HG03442 (cell line): ENCODE data around the gene CACNA1C.

ENCODE experiments used
- ATAC-seq: cut with Tn5 transposase; IDR thresholded peaks from one replicate; pipeline ENCODE4 v1.9.1; 2021; ENCODE audit warnings: mild to moderate bottlenecking, moderate library complexity; ENCODE audit not compliant: unreplicated experiment

The CACNA1C gene

GRCh38 chr12:2306735-2307134 is 253.9 kb downstream of the CACNA1C start:
- ATAC-seq, result no peak

GRCh38 chr12:2307550-2307949 is 254.8 kb downstream of the CACNA1C start:
- no peak for ATAC-seq

GRCh38 chr12:2309647-2310046 is 256.9 kb downstream of the CACNA1C start:
- ATAC-seq, result no peak

DNA sequence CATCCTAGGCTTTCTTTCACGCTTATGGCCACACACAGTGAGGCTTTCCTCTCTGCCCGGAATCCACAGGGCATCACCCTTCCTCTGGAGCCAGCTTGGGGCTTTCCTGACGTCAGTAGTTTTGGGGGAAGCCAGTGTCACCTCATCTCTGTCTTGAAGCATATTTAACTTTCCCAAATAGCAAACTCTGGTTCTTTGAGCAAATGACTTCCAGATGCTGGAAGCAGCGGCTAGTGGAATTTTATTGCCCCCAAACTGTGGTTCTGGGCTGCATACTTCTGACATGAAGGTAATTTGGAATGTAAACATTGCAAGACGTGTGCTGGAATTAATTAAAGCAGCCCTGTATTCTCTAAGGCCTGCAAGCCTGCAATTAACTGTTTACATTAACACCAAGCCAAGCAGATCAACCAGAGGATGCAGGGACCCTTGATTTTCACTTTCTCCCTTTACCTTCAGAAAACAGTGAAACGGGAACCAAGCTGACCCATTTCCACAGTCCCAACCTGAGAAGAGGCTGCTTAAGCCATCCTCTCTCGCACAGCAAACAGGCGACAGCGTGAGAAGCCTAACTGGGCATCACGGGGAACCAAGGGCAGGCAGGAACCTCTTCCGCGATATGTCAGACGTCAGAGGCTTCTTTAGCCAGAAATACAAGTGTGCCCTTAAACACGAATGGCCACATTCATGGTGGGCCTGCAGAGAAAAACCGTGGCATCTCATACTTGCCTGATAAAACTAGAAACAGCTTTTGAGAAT is 258.4 kb downstream of the CACNA1C start:
- no peak for ATAC-seq

DNA sequence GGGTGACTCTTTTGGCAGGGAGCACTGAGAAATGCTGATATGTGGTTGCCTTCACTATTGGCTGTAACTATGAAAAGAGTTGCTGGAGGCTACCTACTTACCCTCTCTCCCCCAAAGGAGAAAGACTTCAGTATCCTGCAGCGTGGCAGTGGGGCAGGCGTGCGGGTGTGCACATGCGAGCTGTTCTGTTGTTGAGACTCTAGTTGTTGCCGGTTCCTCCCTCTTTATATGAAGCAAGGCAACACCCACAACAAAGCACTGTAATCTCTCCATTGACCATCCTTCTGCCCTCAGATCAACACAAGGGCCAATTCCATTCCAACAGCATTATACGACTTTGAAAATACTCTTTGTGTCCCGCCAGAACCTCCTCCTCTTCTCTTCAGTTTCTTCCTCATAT is 259.4 kb downstream of the CACNA1C start:
- no peak for ATAC-seq

DNA sequence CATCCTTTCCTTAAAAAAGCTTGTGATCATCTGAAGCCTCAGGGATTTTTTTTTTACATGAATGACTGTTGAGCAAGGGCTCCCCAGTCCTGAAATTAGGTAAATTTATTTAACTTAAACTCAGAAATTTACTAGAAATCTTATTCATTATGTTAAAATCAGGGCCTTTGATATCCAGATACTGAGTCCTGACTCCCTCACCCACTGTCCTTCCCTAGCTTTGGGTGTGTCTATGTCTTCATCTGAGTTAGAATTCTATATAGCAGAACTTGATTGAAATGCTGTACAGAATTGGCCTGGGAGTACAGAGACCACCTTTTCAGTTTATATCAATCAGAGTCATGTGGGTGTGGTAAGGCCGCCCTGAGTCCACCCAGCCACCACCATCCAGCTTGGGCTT is 260.0 kb downstream of the CACNA1C start:
- ATAC-seq, result no peak

DNA sequence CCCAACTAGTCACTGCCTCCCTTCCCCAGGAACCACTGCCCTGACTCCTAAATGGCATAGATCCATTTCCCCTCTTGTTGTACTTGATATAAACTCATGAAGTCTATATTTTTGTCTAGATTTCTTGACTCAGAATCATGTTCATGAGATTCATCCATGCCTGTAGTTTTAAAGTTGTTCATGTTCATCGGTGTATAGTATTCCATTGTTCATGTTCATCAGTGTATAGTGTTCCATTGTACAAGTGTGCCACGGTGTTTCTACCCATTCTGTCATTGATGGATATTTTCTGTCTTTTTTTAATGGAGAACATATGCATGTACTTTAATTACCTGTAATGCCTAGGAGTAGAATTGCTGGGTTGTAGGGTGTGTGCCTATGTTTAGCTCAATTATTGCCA is 261.7 kb downstream of the CACNA1C start:
- no peak for ATAC-seq

DNA sequence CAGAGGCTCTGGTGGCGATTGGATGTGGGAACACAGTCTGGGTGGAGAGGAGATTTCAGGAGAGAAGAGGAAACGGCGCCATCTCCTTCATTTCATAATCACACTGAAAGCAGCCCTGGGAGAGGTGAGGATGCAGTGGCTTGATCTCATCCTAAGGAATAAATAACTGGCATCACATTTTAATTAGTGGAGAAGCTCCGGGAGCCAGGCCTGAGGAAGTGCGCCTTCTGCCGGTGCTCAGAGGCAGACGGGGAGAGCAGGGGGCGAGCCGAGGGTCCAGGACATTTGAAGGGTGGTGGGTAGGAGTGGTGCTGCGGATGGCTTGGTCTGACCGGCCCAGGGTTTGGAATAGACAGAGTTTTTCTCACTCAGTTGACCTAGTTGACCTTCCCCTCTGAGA is 265.0 kb downstream of the CACNA1C start:
- ATAC-seq, result no peak

DNA sequence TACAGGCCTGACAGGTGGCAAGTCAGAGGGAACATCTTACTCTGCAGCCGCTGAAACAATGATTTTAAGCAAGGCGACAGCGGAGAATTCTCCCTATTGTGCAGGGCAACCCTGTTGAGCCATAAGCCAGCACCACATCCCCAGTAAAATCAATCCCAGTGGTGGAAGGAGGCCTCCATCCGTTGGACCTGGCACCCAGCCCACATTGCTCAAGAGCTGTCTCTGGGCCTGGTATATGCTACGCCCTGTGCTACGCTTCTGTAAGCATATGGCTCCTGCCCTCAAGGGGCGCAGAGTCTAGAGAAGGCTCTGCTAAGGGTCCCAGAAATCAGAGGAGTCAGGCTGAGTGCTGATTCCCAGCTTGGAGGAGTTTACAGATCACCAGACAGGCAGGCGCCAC is 265.5 kb downstream of the CACNA1C start:
- ATAC-seq, result no peak

DNA sequence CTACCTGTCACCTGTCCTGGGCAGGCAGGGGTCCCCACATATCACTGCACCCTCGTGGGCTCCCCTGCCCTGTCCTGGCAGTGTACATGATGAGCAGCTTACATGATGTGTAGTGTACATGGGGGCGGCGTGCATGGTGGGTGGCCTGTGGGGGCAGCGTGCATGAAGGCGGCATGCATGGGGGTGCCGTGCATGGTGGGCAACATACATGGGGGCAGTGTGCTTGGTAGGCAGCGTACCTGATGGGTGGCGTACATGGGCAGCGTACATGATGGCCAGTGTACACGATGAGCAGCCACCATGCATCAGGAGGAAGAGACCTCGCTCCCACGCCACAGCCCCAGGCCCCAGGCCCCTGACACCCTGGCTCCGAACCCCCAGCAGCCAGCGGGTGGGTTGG is 266.3 kb downstream of the CACNA1C start:
- ATAC-seq, result no peak

GRCh38 chr12:2319737-2320506 is 267.1 kb downstream of the CACNA1C start:
- ATAC-seq, result no peak

- ATAC-seq, result no peak
Measured at GRCh38 chr12:2320841-2321240, 268.1 kb downstream of the CACNA1C start.

- ATAC-seq, result no peak
Measured at GRCh38 chr12:2322554-2323120, 269.9 kb downstream of the CACNA1C start.

- no peak for ATAC-seq
Measured at GRCh38 chr12:2323532-2324255, 270.9 kb downstream of the CACNA1C start.

DNA sequence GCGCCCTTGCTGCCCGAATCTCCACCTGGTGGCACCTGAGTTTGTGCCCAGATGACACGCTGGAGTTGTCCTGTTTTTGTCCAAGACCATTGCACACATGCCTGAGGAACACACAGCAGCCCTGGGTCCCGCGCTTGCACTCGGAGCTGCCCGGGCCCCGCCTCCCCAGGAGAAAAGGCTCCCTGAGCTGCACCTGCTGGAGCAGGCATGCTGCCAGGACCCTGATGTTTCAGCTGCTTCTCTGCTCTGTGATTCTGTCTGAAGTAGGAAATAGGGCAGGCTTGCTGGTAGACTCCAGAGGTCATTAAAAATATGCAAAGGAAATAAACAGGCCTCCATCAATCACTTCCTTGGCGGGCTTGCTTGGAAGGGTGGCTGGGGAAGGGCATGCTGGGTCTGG is 271.6 kb downstream of the CACNA1C start:
- no peak for ATAC-seq

- ATAC-seq, result no peak
Measured at GRCh38 chr12:2325519-2325918, 272.7 kb downstream of the CACNA1C start.

GRCh38 chr12:2326470-2326869 is 273.7 kb downstream of the CACNA1C start:
- no peak for ATAC-seq

- no peak for ATAC-seq
Measured at GRCh38 chr12:2328661-2329060, 275.9 kb downstream of the CACNA1C start.

GRCh38 chr12:2329661-2330210 is 276.9 kb downstream of the CACNA1C start:
- no peak for ATAC-seq

DNA sequence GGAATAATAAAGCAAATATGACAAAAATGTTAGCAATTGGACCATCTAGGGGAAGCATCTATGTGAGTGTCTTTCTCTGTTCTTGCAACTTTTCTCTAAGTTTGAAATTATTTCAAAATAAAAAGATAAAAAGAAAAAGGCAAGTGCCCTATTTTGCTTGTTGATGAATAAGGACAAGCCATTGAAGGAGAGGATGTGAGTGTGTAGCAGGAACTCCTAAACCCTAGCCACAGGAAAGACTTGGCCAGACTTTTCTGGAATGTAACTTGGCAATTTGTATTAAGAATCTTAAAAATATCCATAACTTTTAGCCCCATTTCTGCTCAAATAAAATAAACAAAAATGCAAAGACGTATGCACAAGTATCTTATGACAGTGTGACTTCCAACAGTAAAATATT is 279.4 kb downstream of the CACNA1C start:
- ATAC-seq, result no peak

DNA sequence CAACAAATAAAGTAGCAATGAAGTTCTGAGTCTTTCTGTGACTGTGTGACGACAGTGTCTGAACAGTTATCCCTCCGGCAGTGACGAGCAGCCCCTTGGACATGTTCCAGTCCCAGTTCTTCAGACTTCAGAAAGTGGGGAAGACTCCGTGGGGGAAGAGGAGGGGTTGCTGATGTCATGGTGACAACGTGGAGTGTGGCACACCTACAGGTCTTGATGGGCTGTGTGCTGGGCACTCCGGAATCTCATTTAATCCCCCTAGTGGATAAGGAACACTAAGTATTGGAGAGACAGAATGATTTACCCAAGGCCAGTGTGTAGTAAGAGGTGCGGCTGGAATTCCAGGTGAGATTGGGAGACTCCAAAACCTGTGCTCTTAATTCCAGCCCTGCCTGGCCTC is 280.2 kb downstream of the CACNA1C start:
- ATAC-seq, result no peak
